Measurements from ENCODE around the gene CERT1.

CERT1 gene

DNA sequence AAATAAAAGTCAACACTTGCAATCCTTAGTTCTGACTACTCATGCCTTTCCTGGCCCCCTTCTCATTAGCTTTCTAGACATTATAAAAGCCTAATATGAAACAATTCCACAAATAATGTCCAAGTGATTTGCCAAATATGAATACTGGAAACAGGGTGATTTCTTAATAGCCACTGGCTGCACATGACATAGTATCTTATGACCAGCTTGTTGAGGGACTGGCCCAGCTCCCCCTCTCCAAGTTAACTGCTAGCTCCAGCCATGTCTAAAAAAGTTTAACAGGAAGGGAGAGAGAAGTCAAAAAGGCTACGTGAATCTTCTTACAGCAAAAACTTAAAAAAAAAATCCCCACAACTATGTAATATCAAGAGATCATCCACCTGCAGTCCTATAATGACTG, 1.5 kb downstream of the CERT1 start:
- H3K9me3 ChIP-seq (ENCODE audit: control insufficient read depth, insufficient read depth, low read depth, low read length), result no peaks in the 10 kb centered on the region
- no peaks in the 10 kb centered on the region for H3K4me1 ChIP-seq (ENCODE audit: control insufficient read depth, insufficient read depth, low read length)
- ChIA-PET CTCF (interaction anchor here (0.7 to 1.9 kb wide), 2 partner anchors 171 to 1125 kb away, joined by 3 to 4 read pairs; no protein-coding TSS in a partner anchor), POLR2A (interaction anchor here (0.6 to 1.7 kb wide), 3 partner anchors 146 to 668 kb away, joined by 3 to 7 read pairs (median 7); partner anchors contain the start of gene HMGCR)
- TF ChIP-seq SCRT2 (tag by site-specific recombination; IDR thresholded peaks at IDR 0.05), result no peak
- no peak for TF ChIP-seq ZNF175 (tag by site-specific recombination; IDR thresholded peaks at IDR 0.05)
- no peak for TF ChIP-seq ZNF544 (tag by site-specific recombination; IDR thresholded peaks at IDR 0.05)
- TF ChIP-seq ZNF571 (tag by site-specific recombination; IDR thresholded peaks at IDR 0.05), result no peak
- TF ChIP-seq ZNF335 (tag by site-specific recombination; conservative IDR thresholded peaks at IDR 0.05), result no peak
- no peak for TF ChIP-seq ZNF426 (tag by site-specific recombination; IDR thresholded peaks at IDR 0.05)
- TF ChIP-seq ZNF629 (tag by site-specific recombination; IDR thresholded peaks at IDR 0.05), result no peak
- no peak for TF ChIP-seq SP3 (tag by site-specific recombination; IDR thresholded peaks at IDR 0.05)
- TF ChIP-seq GLI4 (tag by site-specific recombination; IDR thresholded peaks at IDR 0.05), result no peak
- TF ChIP-seq ZNF391 (tag by site-specific recombination; IDR thresholded peaks at IDR 0.05; ENCODE audit: borderline replicate concordance, low read depth), result no peak
- no peak for TF ChIP-seq REPIN1 (tag by site-specific recombination; IDR thresholded peaks at IDR 0.05; ENCODE audit: low read depth)
- TF ChIP-seq HOXD13 (CRISPR knock-in tag; IDR thresholded peaks at IDR 0.05; ENCODE audit: borderline replicate concordance), result no peak
- TF ChIP-seq, protein P1, sequence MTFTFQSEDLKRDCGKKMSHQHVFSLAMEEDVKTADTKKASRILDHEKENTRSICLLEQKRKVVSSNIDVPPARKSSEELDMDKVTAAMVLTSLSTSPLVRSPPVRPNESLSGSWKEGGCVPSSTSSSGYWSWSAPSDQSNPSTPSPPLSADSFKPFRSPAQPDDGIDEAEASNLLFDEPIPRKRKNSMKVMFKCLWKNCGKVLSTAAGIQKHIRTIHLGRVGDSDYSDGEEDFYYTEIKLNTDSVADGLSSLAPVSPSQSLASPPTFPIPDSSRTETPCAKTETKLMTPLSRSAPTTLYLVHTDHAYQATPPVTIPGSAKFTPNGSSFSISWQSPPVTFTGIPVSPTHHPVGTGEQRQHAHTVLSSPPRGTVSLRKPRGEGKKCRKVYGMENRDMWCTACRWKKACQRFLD (tag by site-specific recombination; IDR thresholded peaks at IDR 0.05), result no peak
- TF ChIP-seq ZNF843 (tag by site-specific recombination; IDR thresholded peaks at IDR 0.05), result no peak
- no peak for TF ChIP-seq ZXDB (tag by site-specific recombination; IDR thresholded peaks at IDR 0.05)
- no peaks in the 10 kb centered on the region; a peak in 1 of 3 replicates for H3K36me3 ChIP-seq (ENCODE audit: control insufficient read depth in 2 of 2, insufficient read depth in 1 of 2, low read length in 2 of 2)
- peak overlapping the region; percentile 91 for H3K4me3 ChIP-seq (ENCODE audit: low read depth, low read length)
- H3K27ac ChIP-seq (ENCODE audit: extremely low read depth, low read depth, low read length), result no peak overlapping the region

DNA sequence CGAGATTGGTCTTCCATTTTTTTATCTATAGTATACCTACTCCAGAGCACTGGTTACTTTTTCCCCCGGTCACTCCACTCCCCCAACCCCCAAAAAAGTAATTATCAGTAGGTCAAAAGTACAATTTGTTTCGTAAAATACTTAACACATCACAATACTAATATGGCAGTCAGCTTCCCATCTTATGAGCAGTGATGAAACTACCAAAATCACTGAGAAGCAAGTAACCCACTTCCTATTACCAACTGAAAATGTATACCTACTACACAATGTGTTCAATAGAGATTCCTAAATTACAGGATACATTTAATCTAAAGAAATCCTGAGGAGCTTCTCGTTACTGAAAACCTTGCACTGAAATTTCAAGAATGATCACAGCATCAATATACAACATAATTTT, 1.9 kb downstream of the CERT1 start:
- H3K4me3 ChIP-seq (ENCODE audit: low read depth, low read length), result peak overlapping the region; percentile 91
- ChIA-PET CTCF (no interaction called here), POLR2A (interaction anchor here (0.6 to 1.7 kb wide), 2 partner anchors 173 to 668 kb away, joined by 7 read pairs; partner anchors contain the start of gene HMGCR)
- H3K36me3 ChIP-seq (ENCODE audit: control insufficient read depth in 2 of 2, insufficient read depth in 1 of 2, low read length in 2 of 2), result peaks cover 0 to 3% of the 10 kb centered on the region in 2 experiments; a peak in 2 of 3 replicates
- no peak overlapping the region for H3K27ac ChIP-seq (ENCODE audit: extremely low read depth, low read depth, low read length)
- H3K4me1 ChIP-seq (ENCODE audit: control insufficient read depth, insufficient read depth, low read length), result no peaks in the 10 kb centered on the region
- TF ChIP-seq ZNF658 (tag by site-specific recombination; IDR thresholded peaks at IDR 0.05) (no peak), ZNF549 (tag by site-specific recombination; IDR thresholded peaks at IDR 0.05) (no peak)
- H3K9me3 ChIP-seq (ENCODE audit: control insufficient read depth, insufficient read depth, low read depth, low read length), result no peaks in the 10 kb centered on the region

DNA sequence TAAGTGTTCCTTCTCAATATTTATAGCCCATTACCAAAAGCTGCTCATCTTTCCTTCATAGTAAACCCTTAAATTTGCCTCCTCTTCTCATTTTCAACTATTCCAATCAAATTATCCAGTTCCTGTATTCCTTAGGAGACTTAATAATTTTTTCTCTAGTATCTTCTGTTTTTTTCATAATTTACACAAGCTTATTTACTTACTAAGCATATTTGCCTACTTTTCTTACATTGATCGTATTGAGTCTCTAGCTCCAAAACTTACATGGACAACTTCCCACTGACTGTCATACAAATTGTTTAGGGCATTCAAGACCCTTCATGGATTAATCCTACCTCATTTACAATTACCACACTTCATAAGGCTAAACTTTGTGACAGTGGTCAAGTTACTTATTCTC, 3.6 kb downstream of the CERT1 start:
- CTCF ChIA-PET, result no interaction called here
- no peaks in the 10 kb centered on the region for H3K9me3 ChIP-seq (ENCODE audit: control insufficient read depth, insufficient read depth, low read depth, low read length)
- TF ChIP-seq, protein P2, sequence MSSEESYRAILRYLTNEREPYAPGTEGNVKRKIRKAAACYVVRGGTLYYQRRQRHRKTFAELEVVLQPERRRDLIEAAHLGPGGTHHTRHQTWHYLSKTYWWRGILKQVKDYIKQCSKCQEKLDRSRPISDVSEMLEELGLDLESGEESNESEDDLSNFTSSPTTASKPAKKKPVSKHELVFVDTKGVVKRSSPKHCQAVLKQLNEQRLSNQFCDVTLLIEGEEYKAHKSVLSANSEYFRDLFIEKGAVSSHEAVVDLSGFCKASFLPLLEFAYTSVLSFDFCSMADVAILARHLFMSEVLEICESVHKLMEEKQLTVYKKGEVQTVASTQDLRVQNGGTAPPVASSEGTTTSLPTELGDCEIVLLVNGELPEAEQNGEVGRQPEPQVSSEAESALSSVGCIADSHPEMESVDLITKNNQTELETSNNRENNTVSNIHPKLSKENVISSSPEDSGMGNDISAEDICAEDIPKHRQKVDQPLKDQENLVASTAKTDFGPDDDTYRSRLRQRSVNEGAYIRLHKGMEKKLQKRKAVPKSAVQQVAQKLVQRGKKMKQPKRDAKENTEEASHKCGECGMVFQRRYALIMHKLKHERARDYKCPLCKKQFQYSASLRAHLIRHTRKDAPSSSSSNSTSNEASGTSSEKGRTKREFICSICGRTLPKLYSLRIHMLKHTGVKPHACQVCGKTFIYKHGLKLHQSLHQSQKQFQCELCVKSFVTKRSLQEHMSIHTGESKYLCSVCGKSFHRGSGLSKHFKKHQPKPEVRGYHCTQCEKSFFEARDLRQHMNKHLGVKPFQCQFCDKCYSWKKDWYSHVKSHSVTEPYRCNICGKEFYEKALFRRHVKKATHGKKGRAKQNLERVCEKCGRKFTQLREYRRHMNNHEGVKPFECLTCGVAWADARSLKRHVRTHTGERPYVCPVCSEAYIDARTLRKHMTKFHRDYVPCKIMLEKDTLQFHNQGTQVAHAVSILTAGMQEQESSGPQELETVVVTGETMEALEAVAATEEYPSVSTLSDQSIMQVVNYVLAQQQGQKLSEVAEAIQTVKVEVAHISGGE (tag by site-specific recombination; conservative IDR thresholded peaks at IDR 0.05; ENCODE audit: low read depth), result no peak
- TF ChIP-seq ZNF660 (tag by site-specific recombination; IDR thresholded peaks at IDR 0.05), result no peak
- TF ChIP-seq ZNF707 (tag by site-specific recombination; IDR thresholded peaks at IDR 0.05), result no peak
- TF ChIP-seq, protein P3, sequence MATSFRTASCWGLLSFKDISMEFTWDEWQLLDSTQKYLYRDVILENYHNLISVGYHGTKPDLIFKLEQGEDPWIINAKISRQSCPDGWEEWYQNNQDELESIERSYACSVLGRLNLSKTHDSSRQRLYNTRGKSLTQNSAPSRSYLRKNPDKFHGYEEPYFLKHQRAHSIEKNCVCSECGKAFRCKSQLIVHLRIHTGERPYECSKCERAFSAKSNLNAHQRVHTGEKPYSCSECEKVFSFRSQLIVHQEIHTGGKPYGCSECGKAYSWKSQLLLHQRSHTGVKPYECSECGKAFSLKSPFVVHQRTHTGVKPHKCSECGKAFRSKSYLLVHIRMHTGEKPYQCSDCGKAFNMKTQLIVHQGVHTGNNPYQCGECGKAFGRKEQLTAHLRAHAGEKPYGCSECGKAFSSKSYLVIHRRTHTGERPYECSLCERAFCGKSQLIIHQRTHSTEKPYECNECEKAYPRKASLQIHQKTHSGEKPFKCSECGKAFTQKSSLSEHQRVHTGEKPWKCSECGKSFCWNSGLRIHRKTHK (tag by site-specific recombination; IDR thresholded peaks at IDR 0.05), result no peak
- TF ChIP-seq, protein P4, sequence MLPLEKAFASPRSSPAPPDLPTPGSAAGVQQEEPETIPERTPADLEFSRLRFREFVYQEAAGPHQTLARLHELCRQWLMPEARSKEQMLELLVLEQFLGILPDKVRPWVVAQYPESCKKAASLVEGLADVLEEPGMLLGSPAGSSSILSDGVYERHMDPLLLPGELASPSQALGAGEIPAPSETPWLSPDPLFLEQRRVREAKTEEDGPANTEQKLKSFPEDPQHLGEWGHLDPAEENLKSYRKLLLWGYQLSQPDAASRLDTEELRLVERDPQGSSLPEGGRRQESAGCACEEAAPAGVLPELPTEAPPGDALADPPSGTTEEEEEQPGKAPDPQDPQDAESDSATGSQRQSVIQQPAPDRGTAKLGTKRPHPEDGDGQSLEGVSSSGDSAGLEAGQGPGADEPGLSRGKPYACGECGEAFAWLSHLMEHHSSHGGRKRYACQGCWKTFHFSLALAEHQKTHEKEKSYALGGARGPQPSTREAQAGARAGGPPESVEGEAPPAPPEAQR (tag by site-specific recombination; IDR thresholded peaks at IDR 0.05), result no peak
- no peak for TF ChIP-seq ZBTB21 (tag by site-specific recombination; IDR thresholded peaks at IDR 0.05)
- no peak for TF ChIP-seq ZNF837 (tag by site-specific recombination; IDR thresholded peaks at IDR 0.05)
- no peak for TF ChIP-seq ZNF248 (tag by site-specific recombination; IDR thresholded peaks at IDR 0.05)
- H3K4me1 ChIP-seq (ENCODE audit: control insufficient read depth, insufficient read depth, low read length), result no peaks in the 10 kb centered on the region
- peaks cover 3 to 4% of the 10 kb centered on the region in 2 experiments; a peak in 2 of 3 replicates for H3K36me3 ChIP-seq (ENCODE audit: control insufficient read depth in 2 of 2, insufficient read depth in 1 of 2, low read length in 2 of 2)
- H3K4me3 ChIP-seq (ENCODE audit: low read depth, low read length), result no peak overlapping the region
- H3K27ac ChIP-seq (ENCODE audit: extremely low read depth, low read depth, low read length), result no peak overlapping the region
- POLR2A ChIA-PET, result interaction anchor here (1.3 kb wide), 1 partner anchor 171 kb away, joined by 3 read pairs; the partner anchor contains the start of gene HMGCR

All from HEK293 (cell line).